GM10248 (cell line): ENCODE data around the gene ZNF12.

ENCODE experiments used
- CTCF ChIA-PET: fragments of 300-600 bp; sonication (Branson Sonifier 250); formaldehyde crosslinking; extraction: SDS; loops from one replicate; lab custom pipeline; 2021; ENCODE audit warnings: antibody characterized with exemption; lab: Yijun Ruan, JAX
- POLR2A ChIA-PET: fragments of 350-650 bp; sonication (Branson Sonifier 250); formaldehyde crosslinking; extraction: SDS; loops from one replicate; lab custom pipeline; 2020; ENCODE audit warnings: antibody characterized with exemption; lab: Yijun Ruan, JAX
- DNase-seq: peaks from one replicate; pipeline ENCODE4 v3.0.0; 2012; ENCODE audit errors: extremely low spot score
- CTCF ChIP-seq: IDR thresholded peaks from 2 replicates; pipeline ENCODE4 v1.5.1; 2012; ENCODE audit warnings: mild to moderate bottlenecking, low read depth; ENCODE audit errors: extremely low read depth, missing control alignments, control extremely low read depth

ZNF12 gene

DNA sequence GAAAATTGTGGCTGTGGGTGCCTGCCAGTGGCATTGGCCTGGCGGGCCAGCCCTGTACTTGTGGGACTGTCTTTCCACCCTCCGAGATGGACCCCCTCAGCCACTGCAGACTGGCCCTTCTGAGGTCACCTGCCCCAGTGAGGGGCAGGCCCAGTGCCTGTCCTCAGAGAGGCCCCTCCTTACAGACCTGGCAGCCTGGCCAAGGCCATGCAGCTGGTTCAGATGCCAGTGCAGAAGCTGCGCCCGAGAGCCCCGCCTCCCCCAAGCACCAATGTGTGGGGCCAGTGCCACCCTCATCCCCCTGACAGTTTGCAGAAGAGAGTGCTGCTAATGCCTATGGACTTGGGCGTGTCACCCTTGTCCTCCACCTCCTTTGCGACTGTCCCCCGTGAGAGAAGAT is 59.7 kb downstream of the ZNF12 start:
- ChIA-PET POLR2A (no interaction called here), CTCF (no interaction called here)
- no peak for DNase-seq
- TF ChIP-seq CTCF, result no peak

GRCh38 chr7:6646465-6646864 is 60.3 kb downstream of the ZNF12 start:
- DNase-seq, result no peak
- ChIA-PET POLR2A (no interaction called here), CTCF (no interaction called here)
- TF ChIP-seq CTCF, result no peak

DNA sequence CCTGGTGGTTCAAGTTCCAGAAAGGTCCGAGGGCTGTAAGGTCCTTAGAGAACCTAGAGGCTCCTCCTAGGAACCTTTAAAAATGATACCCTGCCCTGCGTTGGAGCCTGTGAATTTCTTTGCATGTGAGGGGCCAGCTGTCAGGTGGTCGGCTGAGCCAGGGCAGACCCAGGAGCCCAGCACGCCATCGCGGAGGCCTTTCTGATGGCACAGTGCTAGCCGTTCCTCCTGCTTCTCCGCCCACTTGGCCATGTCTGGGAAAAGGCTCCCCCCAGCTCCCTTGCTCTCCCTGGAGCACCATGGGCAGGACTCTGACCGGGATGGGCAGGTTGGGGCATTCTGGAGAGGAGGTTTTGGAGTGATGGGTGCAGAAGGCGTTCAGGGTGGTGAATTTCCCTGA is 62.0 kb downstream of the ZNF12 start:
- TF ChIP-seq CTCF, result no peak
- POLR2A ChIA-PET, result interaction anchor here (1.1 kb wide), 1 partner anchor 80 kb away, joined by 3 read pairs; no protein-coding TSS in a partner anchor
- CTCF ChIA-PET, result no interaction called here
- DNase-seq, result no peak

GRCh38 chr7:6643915-6644625 is 62.7 kb downstream of the ZNF12 start:
- DNase-seq, result no peak
- no peak for TF ChIP-seq CTCF
- POLR2A ChIA-PET, result no interaction called here
- CTCF ChIA-PET, result no interaction called here

DNA sequence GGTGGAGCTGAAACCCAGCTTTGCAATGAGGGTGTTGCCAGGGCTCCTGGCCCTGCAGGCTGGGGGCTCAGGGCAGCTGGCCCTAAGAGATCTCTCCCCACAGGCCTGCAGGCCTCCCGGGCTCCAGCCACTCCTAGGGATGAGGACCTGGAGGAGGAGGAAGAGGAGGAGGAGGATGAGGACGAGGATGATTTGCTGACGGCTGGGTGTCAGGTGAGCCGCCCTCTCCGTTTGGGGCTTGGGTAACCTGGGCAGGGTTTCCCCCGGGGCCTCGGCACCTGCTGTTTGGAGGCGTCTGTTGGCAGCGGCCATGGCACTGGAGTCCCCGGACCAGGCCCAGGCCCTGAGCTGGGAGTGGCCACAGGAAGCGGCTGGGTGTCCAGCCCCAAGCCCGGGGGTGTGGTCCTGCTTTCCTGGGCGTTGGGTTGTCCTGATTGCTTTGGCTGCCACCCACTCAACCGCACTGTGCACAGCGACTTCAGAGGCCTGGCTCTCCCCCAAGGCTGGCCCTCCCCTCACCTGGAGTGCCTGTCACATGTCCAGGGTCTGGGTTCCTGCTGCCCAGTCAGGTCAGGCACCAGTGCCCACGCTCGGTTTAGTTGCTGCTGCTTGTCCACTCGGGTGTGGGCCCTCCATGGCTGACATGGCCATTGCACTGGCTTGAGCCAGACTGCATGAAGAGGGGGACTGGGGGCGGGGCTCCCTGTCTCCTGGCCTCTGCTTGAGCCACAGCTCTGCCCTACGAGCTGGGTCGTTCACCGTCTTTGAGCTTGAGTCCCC is 63.7 kb downstream of the ZNF12 start:
- no peak for TF ChIP-seq CTCF
- ChIA-PET CTCF (no interaction called here), POLR2A (no interaction called here)

GRCh38 chr7:6642239-6642839 is 64.4 kb downstream of the ZNF12 start:
- CTCF ChIA-PET, result interaction anchor here (1.2 kb wide), 1 partner anchor 21 kb away, joined by 3 read pairs; no protein-coding TSS in a partner anchor
- POLR2A ChIA-PET, result no interaction called here
- DNase-seq, result no peak

More for the DNA sequence above, 63.7 kb downstream of the ZNF12 start:
- DNase-seq, result no peak

More at GRCh38 chr7:6642239-6642839, 64.4 kb downstream of the ZNF12 start:
- no peak for TF ChIP-seq CTCF
